IPS DF 19.7 (cell line): ENCODE data around the gene GPSM1.
"Not testable (repeated sequence)": the region's sequence is repeated elsewhere in the genome, so short reads cannot be mapped to it uniquely, and the experiment has no call there.

Source experiments
- DNase-seq: peaks from one replicate; pipeline ENCODE4 v3.0.0-alpha.2; 2013; ENCODE audit warnings: low read depth, low spot score

GPSM1 gene

GRCh38 chr9:136317695-136318094, 9.6 kb upstream of the GPSM1 start:
- no peak for DNase-seq

GRCh38 chr9:136318111-136318775, 9.1 kb upstream of the GPSM1 start:
- no peak for DNase-seq

- no peak for DNase-seq
Observed at GRCh38 chr9:136318776-136319241, 8.5 kb upstream of the GPSM1 start.

DNA sequence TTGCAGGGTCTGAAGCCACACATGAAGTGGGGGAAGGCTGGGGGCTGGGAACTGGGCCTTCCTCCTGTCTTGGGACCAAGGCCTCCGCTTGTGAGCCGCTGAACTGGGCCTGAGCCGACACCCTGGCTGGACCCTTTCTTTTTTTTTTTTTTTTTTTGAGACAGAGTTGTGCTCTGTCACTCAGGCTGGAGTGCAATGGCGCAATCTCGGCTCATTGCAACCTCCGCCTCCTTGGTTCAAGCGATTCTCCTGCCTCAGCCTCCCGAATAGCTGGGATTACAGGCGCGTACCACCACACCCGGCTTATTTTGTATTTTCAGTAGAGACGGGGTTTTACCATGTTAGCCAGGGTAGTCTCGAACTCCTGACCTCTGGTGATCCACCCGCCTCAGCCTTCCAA, 8.1 kb upstream of the GPSM1 start:
- not testable (repeated sequence) for DNase-seq

DNA sequence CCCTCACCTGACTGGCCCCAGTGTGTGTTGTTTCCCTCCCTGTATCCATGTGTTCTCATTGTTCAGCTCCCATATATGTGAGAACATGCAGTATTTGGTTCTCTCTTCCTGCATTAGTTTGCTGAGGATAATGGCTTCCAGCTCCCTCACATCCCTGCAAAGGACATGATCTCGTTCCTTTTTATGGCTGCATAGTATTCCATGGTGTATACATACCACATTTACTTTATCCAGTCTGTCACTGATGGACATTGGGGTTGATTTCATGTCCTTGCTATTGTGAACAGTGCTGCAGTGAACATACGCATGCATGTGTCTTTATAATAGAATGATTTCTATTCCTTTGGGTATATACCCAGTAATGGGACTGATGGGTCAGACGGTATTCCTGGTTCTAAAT, 7.4 kb upstream of the GPSM1 start:
- not testable (repeated sequence) for DNase-seq

DNA sequence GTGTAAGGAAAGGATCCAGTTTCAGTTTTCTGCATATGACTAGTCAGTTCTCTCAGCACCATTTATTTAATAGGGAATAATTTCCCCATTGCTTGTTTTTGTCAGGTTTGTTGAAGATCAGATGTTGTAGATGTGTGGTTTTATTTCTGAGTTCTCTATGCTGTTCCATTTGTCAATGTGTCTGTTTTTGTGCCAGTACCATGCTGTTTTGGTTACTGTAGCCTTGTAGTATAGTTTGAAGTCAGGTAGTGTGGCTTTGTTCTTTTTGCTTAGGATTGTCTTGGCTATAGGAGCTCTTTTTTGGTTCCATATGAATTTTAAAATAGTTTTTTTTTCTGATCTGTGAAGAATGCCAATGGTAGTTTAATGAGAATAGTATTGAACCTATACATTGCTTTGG, 6.4 kb upstream of the GPSM1 start:
- DNase-seq = not testable (repeated sequence)

GRCh38 chr9:136321561-136321960, 5.8 kb upstream of the GPSM1 start:
- DNase-seq = no peak

GRCh38 chr9:136322756-136323330, 4.5 kb upstream of the GPSM1 start:
- DNase-seq = no peak

DNA sequence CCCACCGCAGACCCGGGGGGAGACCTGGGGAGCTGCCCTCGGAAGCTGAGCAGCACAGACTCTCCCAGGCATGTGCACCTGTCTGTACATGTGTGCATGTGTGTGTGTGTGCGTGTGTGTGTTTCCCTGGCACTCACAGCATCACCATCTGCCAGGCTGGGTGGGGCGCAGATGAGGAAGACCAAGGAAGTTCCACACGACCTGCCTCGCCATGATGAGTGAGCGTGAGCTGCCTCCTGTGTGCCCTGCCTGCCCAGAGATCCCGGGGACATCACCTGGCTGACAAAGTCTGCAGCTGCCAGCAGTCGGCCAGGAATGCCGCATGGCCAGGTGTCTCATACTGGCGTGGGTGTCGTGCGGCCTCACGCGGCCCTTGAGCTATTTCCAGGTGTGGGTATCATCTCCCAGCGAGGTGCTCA, 4.0 kb upstream of the GPSM1 start:
- no peak for DNase-seq

DNA sequence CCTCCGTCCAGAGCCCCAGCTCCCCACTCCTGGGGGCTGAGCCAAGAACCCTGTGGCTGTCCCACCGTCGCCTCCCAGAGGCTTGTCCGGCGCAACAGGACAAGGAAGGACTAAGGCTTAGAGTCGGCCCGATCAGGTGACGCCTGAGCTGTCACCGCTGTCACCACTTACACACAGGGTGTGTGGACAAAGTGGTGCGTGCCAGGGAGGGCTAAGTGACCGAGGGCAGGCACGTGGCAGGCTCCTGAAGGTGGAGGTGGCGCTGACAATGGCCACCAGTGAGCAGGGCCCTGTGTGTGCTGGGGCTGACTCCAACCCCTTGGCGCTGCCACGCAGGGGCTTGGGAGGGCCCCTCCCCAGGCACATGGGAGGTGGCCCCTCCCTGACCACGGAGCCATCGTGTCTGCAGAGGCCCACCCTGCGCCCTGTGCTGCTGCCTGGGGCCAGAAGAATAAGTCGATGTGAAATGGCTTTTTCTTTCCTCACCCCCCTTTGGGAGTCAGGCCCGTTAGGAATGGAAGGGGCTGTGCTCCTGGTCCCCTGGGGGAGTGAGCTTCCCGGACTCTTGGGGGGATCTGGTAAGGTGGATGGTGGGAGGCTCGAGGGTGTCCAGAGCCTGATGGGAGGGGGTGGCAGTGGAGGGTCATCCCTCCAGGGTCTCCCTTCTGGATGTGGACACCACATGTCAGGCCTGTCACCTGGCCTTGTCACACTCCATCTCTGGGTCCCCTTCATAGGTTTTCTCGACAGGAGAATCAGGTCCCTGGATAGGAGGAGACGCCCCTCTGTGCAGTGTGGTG, 2.6 kb upstream of the GPSM1 start:
- DNase-seq = no peak

DNA sequence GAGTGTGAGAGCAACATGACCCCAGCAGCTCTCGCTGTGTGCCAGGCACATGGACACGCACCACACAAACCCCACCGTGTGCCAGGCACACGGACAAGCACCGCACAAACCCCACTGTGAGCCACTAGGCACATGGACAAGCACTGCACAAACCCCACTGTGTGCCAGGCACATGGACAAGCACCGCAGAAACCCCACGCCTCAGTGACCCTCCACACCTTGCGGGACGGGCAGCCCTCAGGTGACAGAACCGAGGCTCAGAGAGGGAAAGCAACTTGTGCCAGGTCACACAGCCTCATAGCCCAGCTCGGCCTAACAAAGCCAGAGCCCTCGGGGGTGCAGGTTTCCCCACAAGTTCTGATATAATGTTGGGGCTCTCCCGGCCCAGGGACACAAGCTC, 2.0 kb upstream of the GPSM1 start:
- DNase-seq = no peak

DNA sequence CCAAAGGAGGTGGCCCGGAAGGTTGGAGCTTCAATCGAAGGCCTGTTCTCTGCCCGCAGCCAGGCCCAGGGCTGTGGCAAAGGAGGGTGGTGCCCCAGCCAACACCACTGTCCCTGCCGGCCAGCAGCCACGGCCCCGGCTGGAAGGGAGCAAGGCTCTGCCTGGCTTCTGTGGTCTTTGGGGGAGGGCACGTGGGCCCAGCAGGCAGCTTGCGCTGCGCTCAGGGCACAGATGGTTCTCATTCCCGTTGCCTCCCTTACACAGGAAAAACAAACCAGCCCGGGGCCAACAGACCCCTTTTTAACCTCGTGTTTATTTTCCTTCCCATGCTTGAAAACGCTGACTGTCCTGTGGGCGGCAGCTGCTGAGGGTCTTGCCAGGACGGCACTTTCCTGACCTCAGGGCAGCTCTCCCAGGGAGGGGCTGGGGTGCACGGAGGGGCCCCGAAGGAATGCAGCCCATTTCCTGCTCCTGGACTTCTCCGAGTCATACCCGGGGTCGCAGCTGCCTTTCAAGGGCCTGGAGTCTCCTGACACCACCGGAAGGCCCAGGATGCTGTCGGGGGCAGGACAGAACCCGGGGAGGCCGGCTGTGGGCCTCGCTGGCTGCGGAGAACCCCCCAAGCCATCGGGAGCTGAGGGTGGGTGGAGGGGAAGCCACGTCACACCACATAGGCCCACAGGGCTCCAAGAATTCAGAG, 1.1 kb upstream of the GPSM1 start:
- DNase-seq = no peak

DNA sequence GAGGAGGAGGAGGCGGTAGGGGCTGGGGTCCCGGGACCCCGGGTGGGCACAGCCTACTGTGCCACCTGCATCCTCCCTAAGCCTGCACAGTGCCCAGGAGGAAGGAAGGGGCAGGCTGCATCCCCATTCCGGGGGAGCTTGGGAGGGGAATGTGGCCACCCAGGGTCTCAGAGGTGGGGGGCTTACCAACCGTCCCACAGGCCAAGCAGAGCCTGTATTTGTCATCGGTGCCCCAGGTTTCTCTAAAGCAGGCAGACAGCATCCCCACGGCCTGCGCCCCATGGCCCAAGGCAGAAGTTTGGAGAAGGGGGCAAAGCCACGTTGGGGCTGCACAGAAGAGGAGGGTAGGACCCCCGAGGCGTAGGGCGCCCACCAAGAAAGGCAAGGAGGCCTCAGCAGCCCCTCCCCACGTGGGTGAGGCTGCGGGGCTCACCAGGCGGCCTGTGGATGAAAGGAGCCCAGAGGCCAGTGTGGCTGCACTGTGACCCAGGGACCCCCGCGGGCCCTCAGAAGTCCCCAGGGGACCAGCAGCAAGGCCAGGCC, 507 bp upstream of the GPSM1 start:
- no peak for DNase-seq

DNA sequence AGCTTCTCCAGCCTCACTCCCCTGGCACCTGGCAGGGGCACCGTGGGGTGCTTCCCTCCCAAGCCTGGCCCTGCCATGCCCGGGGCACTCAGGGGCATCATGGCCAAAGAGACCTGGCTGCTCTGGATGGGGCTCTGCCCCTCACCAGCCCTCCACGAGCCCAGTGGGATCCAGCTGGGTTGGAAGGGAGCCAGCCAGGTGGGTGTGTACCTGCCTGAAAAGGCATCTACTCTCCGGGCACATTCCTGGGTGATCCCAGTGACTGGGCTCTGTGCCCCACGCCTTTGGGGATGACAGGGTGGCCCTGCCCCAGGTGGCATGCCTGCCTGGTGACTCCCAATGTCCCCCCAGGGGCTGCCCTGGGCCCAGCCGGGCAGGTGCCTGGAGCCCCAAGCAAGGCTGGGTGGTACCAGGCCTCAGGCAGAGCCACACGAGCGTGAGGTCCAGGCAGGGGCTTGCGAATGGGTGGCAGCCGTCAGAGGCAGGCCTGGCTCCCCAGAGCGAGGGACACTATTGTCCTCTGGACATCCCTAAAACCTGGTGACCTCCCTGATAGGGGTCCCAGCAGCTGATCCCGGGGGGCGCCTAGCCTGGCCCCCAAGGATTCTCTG, 777 bp downstream of the GPSM1 start:
- no peak for DNase-seq

GRCh38 chr9:136328622-136329041, 1.3 kb downstream of the GPSM1 start:
- no peak for DNase-seq

GRCh38 chr9:136329211-136329627, 1.9 kb downstream of the GPSM1 start:
- no peak for DNase-seq

- DNase-seq = no peak
Observed at GRCh38 chr9:136329636-136330405, 2.5 kb downstream of the GPSM1 start.

GRCh38 chr9:136330406-136330990, 3.2 kb downstream of the GPSM1 start:
- no peak for DNase-seq

GRCh38 chr9:136331030-136331429, 3.7 kb downstream of the GPSM1 start:
- no peak for DNase-seq
